Measurements from ENCODE around the gene BSND. TPM values are rescaled to one million over a fixed set of nuclear protein-coding genes. Genes with fewer than 3 reads are reported as not detected.

The BSND gene
- total and polyA plus RNA-seq, 9 of the 15 experiments (the other 6 are each of a cell fraction or from before 2014, with no cell fraction given), result not detected

GRCh38 chr1:54995013-54995760 is 3.5 kb upstream of the BSND start:
- H2AFZ ChIP-seq (ENCODE audit: low read depth, low read length), result no peak overlapping the region
- peaks cover 0 to 21% of the 10 kb centered on the region in 2 experiments; a peak in 3 of 5 replicates for H3K4me1 ChIP-seq (replicated peaks in 1 of 2; ENCODE audit: control insufficient read depth in 2 of 2, insufficient read depth in 2 of 2, low read length in 2 of 2)
- ChIA-PET POLR2A (no interaction called here), CTCF (ENCODE audit: low intra/inter-chr PET ratio) (interaction anchor here (0.6 to 2.8 kb wide), 3 partner anchors 19 to 50 kb away, joined by 6 to 25 read pairs (median 9); no protein-coding TSS in a partner anchor)
- H3K4me3 ChIP-seq, result no peak overlapping the region
- no TSS peak for BruUV-seq (replicated peaks)
- H3K9ac ChIP-seq (ENCODE audit: insufficient read depth in 1 of 2, low read depth in 2 of 2, low read length in 2 of 2), result no peak overlapping the region
- TF ChIP-seq DACH1 (IDR thresholded peaks at IDR 0.05; ENCODE audit: partially characterized antibody) (no peak), MTA1 (IDR thresholded peaks at IDR 0.05; ENCODE audit: borderline replicate concordance) (no peak)
- no peaks in the 10 kb centered on the region for H3K36me3 ChIP-seq (ENCODE audit: control insufficient read depth, insufficient read depth, low read length)
- in situ Hi-C loops (cut with MboI), result loop anchor here (10.0 kb wide), 1 partner anchor 310 kb away; no protein-coding TSS in a partner anchor
- 3% methylated on average over 12 of the region's 12 CpGs for WGBS (ENCODE audit: insufficient coverage, low coverage, missing lambda C conversion rate)
- no peak for ATAC-seq
- peaks cover 33 to 87% of the 10 kb centered on the region in 2 experiments for H3K27me3 ChIP-seq (ENCODE audit: control insufficient read depth in 2 of 2, insufficient read depth in 2 of 2, low read length in 2 of 2)
- H3K79me2 ChIP-seq (ENCODE audit: control insufficient read depth, insufficient read depth, low read length), result no peaks in the 10 kb centered on the region
- FAIRE-seq, result no peak
- H3K27ac ChIP-seq (ENCODE audit: extremely low read depth, low read depth, low read length), result no peak overlapping the region
- no peaks in the 10 kb centered on the region for H3K9me1 ChIP-seq (ENCODE audit: control insufficient read depth, insufficient read depth, low read length)
- no peak for DNase-seq (ENCODE audit: extremely low read depth in 1 of 4, low spot score in 3 of 4)
- H3K9me3 ChIP-seq (replicated peaks; ENCODE audit: control insufficient read depth, insufficient read depth, low read depth, low read length), result no peaks in the 10 kb centered on the region; the same call in 1 of the 2 replicates
- intact Hi-C loops (cut with micrococcal nuclease), result loop anchor here (10.0 kb wide), 1 partner anchor 320 kb away; no protein-coding TSS in a partner anchor
- H3K4me2 ChIP-seq (ENCODE audit: insufficient read depth, low read length), result no peak overlapping the region
- peaks cover 16% of the 10 kb centered on the region; the same call in 1 of the 2 replicates for H4K20me1 ChIP-seq (replicated peaks; ENCODE audit: control insufficient read depth, insufficient read depth, low read length)

GRCh38 chr1:54995835-54996234 is 2.9 kb upstream of the BSND start:
- no peaks in the 10 kb centered on the region for H3K9me1 ChIP-seq (ENCODE audit: control insufficient read depth, insufficient read depth, low read length)
- DNase-seq (ENCODE audit: extremely low read depth in 1 of 4, low spot score in 3 of 4) (no peak), FAIRE-seq (no peak), ATAC-seq (no peak)
- H3K4me2 ChIP-seq (ENCODE audit: insufficient read depth, low read length), result peak overlapping the region; percentile 69; the same call in 1 of the 2 replicates
- H4K20me1 ChIP-seq (replicated peaks; ENCODE audit: control insufficient read depth, insufficient read depth, low read length), result peaks cover 16% of the 10 kb centered on the region; the same call in 1 of the 2 replicates
- peaks cover 33 to 84% of the 10 kb centered on the region in 2 experiments for H3K27me3 ChIP-seq (ENCODE audit: control insufficient read depth in 2 of 2, insufficient read depth in 2 of 2, low read length in 2 of 2)
- no peaks in the 10 kb centered on the region for H3K79me2 ChIP-seq (ENCODE audit: control insufficient read depth, insufficient read depth, low read length)
- H3K9me3 ChIP-seq (replicated peaks; ENCODE audit: control insufficient read depth, insufficient read depth, low read depth, low read length), result no peaks in the 10 kb centered on the region; the same call in 1 of the 2 replicates
- TF ChIP-seq RBM25 (IDR thresholded peaks at IDR 0.05; ENCODE audit: low read depth, low read length, severe bottlenecking) (peak; percentile 34), ZNF197 (CRISPR knock-in tag; IDR thresholded peaks at IDR 0.05; ENCODE audit: low read depth) (no peak)
- H3K4me3 ChIP-seq, result no peak overlapping the region
- H2AFZ ChIP-seq (ENCODE audit: low read depth, low read length), result peak overlapping the region; percentile 59; the same call in 1 of the 2 replicates
- no peak overlapping the region for H3K9ac ChIP-seq (ENCODE audit: insufficient read depth in 1 of 2, low read depth in 2 of 2, low read length in 2 of 2)
- POLR2A ChIA-PET, result no interaction called here
- no peak overlapping the region for H3K27ac ChIP-seq (ENCODE audit: extremely low read depth, low read depth, low read length)
- H3K4me1 ChIP-seq (replicated peaks in 1 of 2; ENCODE audit: control insufficient read depth in 2 of 2, insufficient read depth in 2 of 2, low read length in 2 of 2), result peaks cover 0 to 21% of the 10 kb centered on the region in 2 experiments; a peak in 3 of 5 replicates
- no peaks in the 10 kb centered on the region for H3K36me3 ChIP-seq (ENCODE audit: control insufficient read depth, insufficient read depth, low read length)
- intact Hi-C loops (cut with micrococcal nuclease) (loop anchor here (1.0 to 10.0 kb wide), 4 partner anchors 26 to 321 kb away; no protein-coding TSS in a partner anchor), in situ Hi-C loops (cut with MboI) (loop anchor here (10.0 kb wide), 1 partner anchor 311 kb away; no protein-coding TSS in a partner anchor)
- CTCF ChIA-PET (ENCODE audit: low intra/inter-chr PET ratio), result interaction anchor here (0.6 to 2.8 kb wide), 3 partner anchors 20 to 51 kb away, joined by 6 to 25 read pairs (median 9); no protein-coding TSS in a partner anchor
- WGBS (ENCODE audit: insufficient coverage, low coverage, missing lambda C conversion rate), result 2% methylated on average over 9 of the region's 9 CpGs
- no TSS peak for BruUV-seq (replicated peaks)
